ENCODE measurements around the gene GPR17.

GPR17 gene

GRCh38 chr2:127645395-127646291, at the start of gene GPR17:
TSS of gene GPR17 (plus strand) at chr2:127646153. CDS start at chr2:127650736, 4,583 bp downstream.
- DNase-seq (ENCODE audit: low read depth) = no peak

- DNase-seq (ENCODE audit: low read depth) = no peak
These were observed 49.5 kb upstream of the GPR17 start for GRCh38 chr2:127596311-127597045.

GRCh38 chr2:127597046-127597983, 48.6 kb upstream of the GPR17 start:
- no peak for DNase-seq (ENCODE audit: low read depth)

- DNase-seq (ENCODE audit: low read depth) = no peak
These were observed 48.0 kb upstream of the GPR17 start for GRCh38 chr2:127597984-127598380.

- no peak for DNase-seq (ENCODE audit: low read depth)
These were observed 47.2 kb upstream of the GPR17 start for GRCh38 chr2:127598711-127599110.

- no peak for DNase-seq (ENCODE audit: low read depth)
These were observed 46.7 kb upstream of the GPR17 start for GRCh38 chr2:127599211-127599610.

GRCh38 chr2:127604986-127605385, 41.0 kb upstream of the GPR17 start:
- no peak for DNase-seq (ENCODE audit: low read depth)

GRCh38 chr2:127605691-127606263, 40.2 kb upstream of the GPR17 start:
- no peak for DNase-seq (ENCODE audit: low read depth)

- DNase-seq (ENCODE audit: low read depth) = no peak
These were observed 39.1 kb upstream of the GPR17 start for GRCh38 chr2:127606625-127607398.

GRCh38 chr2:127607399-127607908, 38.5 kb upstream of the GPR17 start:
- no peak for DNase-seq (ENCODE audit: low read depth)

- no peak for DNase-seq (ENCODE audit: low read depth)
These were observed 37.6 kb upstream of the GPR17 start for GRCh38 chr2:127608061-127609030.

- DNase-seq (ENCODE audit: low read depth) = no peak
These were observed 36.8 kb upstream of the GPR17 start for GRCh38 chr2:127609031-127609751.

GRCh38 chr2:127609818-127610217, 36.1 kb upstream of the GPR17 start:
- no peak for DNase-seq (ENCODE audit: low read depth)

GRCh38 chr2:127610561-127610960, 35.4 kb upstream of the GPR17 start:
- no peak for DNase-seq (ENCODE audit: low read depth)

GRCh38 chr2:127611076-127611925, 34.7 kb upstream of the GPR17 start:
- no peak for DNase-seq (ENCODE audit: low read depth)

- no peak for DNase-seq (ENCODE audit: low read depth)
These were observed 33.7 kb upstream of the GPR17 start for GRCh38 chr2:127612111-127612822.

- DNase-seq (ENCODE audit: low read depth) = no peak
These were observed 31.7 kb upstream of the GPR17 start for GRCh38 chr2:127614246-127614645.
